ENCODE data around the gene HLTF. TPM values are rescaled to one million over a fixed set of nuclear protein-coding genes. Genes with fewer than 3 reads are reported as not detected.
A peak's percentile ranks its signal among the peaks of the same experiment; 100 is the strongest.

HLTF gene
- total and polyA plus RNA-seq, 2 donors (not counting 1 experiment from before 2014, with no cell fraction given), result 3.3 to 22.9 TPM

- CTCF ChIA-PET, result interaction anchor here (1.3 kb wide), 1 partner anchor 178 kb away, joined by 8 read pairs; no protein-coding TSS in a partner anchor
- Mint-ChIP-seq H3K27me3 (no peaks in the 10 kb centered on the region), H3K4me1 (peaks cover 17% of the 10 kb centered on the region), H3K9me3 (ENCODE audit: insufficient read depth) (no peaks in the 10 kb centered on the region), H3K27ac (no peak overlapping the region), H3K4me3 (no peak overlapping the region)
- no peaks in the 10 kb centered on the region for H3K79me2 ChIP-seq (ENCODE audit: control insufficient read depth, insufficient read depth, low read length)
- intact Hi-C loops (cut with micrococcal nuclease), result no loop called here
- DNase-seq (peak; percentile 38), ATAC-seq (ENCODE audit: low read depth) (peak; percentile 47)
- no CpG with 5 or more reads among the region's 4 CpGs for WGBS (ENCODE audit: insufficient coverage)
- no peaks in the 10 kb centered on the region for H3K27me3 ChIP-seq (replicated peaks in 1 of 4; ENCODE audit: control extremely low read depth in 1 of 4, control insufficient read depth in 3 of 4, insufficient read depth in 4 of 4, low read length in 3 of 4)
- H3K4me1 ChIP-seq (ENCODE audit: control insufficient read depth in 2 of 2, insufficient read depth in 2 of 2, low read length in 2 of 2), result peaks cover 11 to 12% of the 10 kb centered on the region in 2 donors
- peak overlapping the region; percentile 28 for H3K4me2 ChIP-seq (replicated peaks; ENCODE audit: low read depth, low read length, poor library complexity, severe bottlenecking)
- no peak overlapping the region for H3K4me3 ChIP-seq (ENCODE audit: control extremely low read depth in 1 of 5, extremely low read depth in 1 of 5, insufficient read depth in 1 of 5, low read depth in 2 of 5, low read length in 4 of 5)
- H3K36me3 ChIP-seq (replicated peaks in 1 of 2; ENCODE audit: control extremely low read depth in 1 of 2, control insufficient read depth in 1 of 2, extremely low read depth in 1 of 2, insufficient read depth in 2 of 2, low read length in 1 of 2), result no peaks in the 10 kb centered on the region
- TF ChIP-seq EZH2 (IDR thresholded peaks at IDR 0.05; ENCODE audit: borderline replicate concordance, insufficient read depth, low read depth, low read length, poor library complexity, severe bottlenecking) (no peak), CTCF (IDR thresholded peaks at IDR 0.05) (no peak)
- no peak overlapping the region for H3K9ac ChIP-seq (ENCODE audit: low read length)
- peaks cover 0 to 3% (median 0%) of the 10 kb centered on the region in 3 donors for H3K9me3 ChIP-seq (ENCODE audit: control extremely low read depth in 1 of 3, control insufficient read depth in 2 of 3, insufficient read depth in 1 of 3, low read length in 2 of 3)
- POLR2A ChIA-PET, result no interaction called here
- H2AFZ ChIP-seq (ENCODE audit: insufficient read depth, low read depth, low read length, poor library complexity, severe bottlenecking), result no peak overlapping the region
- H4K20me1 ChIP-seq (ENCODE audit: control insufficient read depth, insufficient read depth, low read length, poor library complexity, severe bottlenecking), result no peaks in the 10 kb centered on the region
- H3K27ac ChIP-seq (ENCODE audit: low read length in 2 of 2), result no peak overlapping the region
Measured at GRCh38 chr3:149095487-149095886, 9.2 kb upstream of the HLTF start.

GRCh38 chr3:149091983-149092382 is 5.7 kb upstream of the HLTF start:
- no peaks in the 10 kb centered on the region for H3K36me3 ChIP-seq (replicated peaks in 1 of 2; ENCODE audit: control extremely low read depth in 1 of 2, control insufficient read depth in 1 of 2, extremely low read depth in 1 of 2, insufficient read depth in 2 of 2, low read length in 1 of 2)
- no peak overlapping the region for H3K27ac ChIP-seq (ENCODE audit: low read length in 2 of 2)
- TF ChIP-seq CTCF (IDR thresholded peaks at IDR 0.05) (no peak), EZH2 (IDR thresholded peaks at IDR 0.05; ENCODE audit: borderline replicate concordance, insufficient read depth, low read depth, low read length, poor library complexity, severe bottlenecking) (no peak)
- H4K20me1 ChIP-seq (ENCODE audit: control insufficient read depth, insufficient read depth, low read length, poor library complexity, severe bottlenecking), result no peaks in the 10 kb centered on the region
- H3K9ac ChIP-seq (ENCODE audit: low read length), result no peak overlapping the region
- ChIA-PET CTCF (no interaction called here), POLR2A (no interaction called here)
- no peaks in the 10 kb centered on the region for H3K79me2 ChIP-seq (ENCODE audit: control insufficient read depth, insufficient read depth, low read length)
- H3K27ac Mint-ChIP-seq, result no peak overlapping the region
- H3K4me1 Mint-ChIP-seq, result peaks cover 27% of the 10 kb centered on the region
- H3K9me3 ChIP-seq (ENCODE audit: control extremely low read depth in 1 of 3, control insufficient read depth in 2 of 3, insufficient read depth in 1 of 3, low read length in 2 of 3), result no peaks in the 10 kb centered on the region
- no peak overlapping the region for H3K4me3 ChIP-seq (ENCODE audit: control extremely low read depth in 1 of 5, extremely low read depth in 1 of 5, insufficient read depth in 1 of 5, low read depth in 2 of 5, low read length in 4 of 5)
- no peak for DNase-seq
- H3K9me3 Mint-ChIP-seq (ENCODE audit: insufficient read depth), result no peaks in the 10 kb centered on the region
- 97% methylated on average over 4 of the region's 4 CpGs for WGBS (ENCODE audit: insufficient coverage)
- H3K4me1 ChIP-seq (ENCODE audit: control insufficient read depth in 2 of 2, insufficient read depth in 2 of 2, low read length in 2 of 2), result peaks cover 11 to 12% of the 10 kb centered on the region in 2 donors
- H2AFZ ChIP-seq (ENCODE audit: insufficient read depth, low read depth, low read length, poor library complexity, severe bottlenecking), result no peak overlapping the region
- intact Hi-C loops (cut with micrococcal nuclease), result no loop called here
- ATAC-seq (ENCODE audit: low read depth), result no peak
- H3K27me3 Mint-ChIP-seq, result no peaks in the 10 kb centered on the region
- H3K4me2 ChIP-seq (replicated peaks; ENCODE audit: low read depth, low read length, poor library complexity, severe bottlenecking), result no peak overlapping the region
- no peak overlapping the region for H3K4me3 Mint-ChIP-seq
- no peaks in the 10 kb centered on the region for H3K27me3 ChIP-seq (replicated peaks in 1 of 4; ENCODE audit: control extremely low read depth in 1 of 4, control insufficient read depth in 3 of 4, insufficient read depth in 4 of 4, low read length in 3 of 4)
